H1 (cell line): Measurements from ENCODE around the gene CPXM1. TPM values are rescaled to one million over a fixed set of nuclear protein-coding genes. Genes with fewer than 3 reads are reported as not detected.

ENCODE experiments used
- KDM1A ChIP-seq: fragments of 200-600, 300-600 bp; sonication (generic); IDR thresholded peaks from 2 replicates; pipeline ENCODE4 v1.7.1; 2016; ENCODE audit warnings: mild to moderate bottlenecking, low read length, borderline replicate concordance
- NANOG ChIP-seq: IDR thresholded peaks from 2 replicates; pipeline ENCODE4 v1.6.1; 2011; ENCODE audit warnings: low read length, low read depth, mild to moderate bottlenecking, inconsistent platforms; ENCODE audit not compliant: insufficient read depth, poor library complexity, severe bottlenecking
- SP2 ChIP-seq: IDR thresholded peaks from 2 replicates; pipeline ENCODE4 v1.6.1; 2012; ENCODE audit warnings: mild to moderate bottlenecking, low read length, inconsistent platforms
- SUZ12 ChIP-seq: fragments of 200-600 bp; sonication (generic); IDR thresholded peaks from 2 replicates; pipeline ENCODE4 v1.6.1; 2012; ENCODE audit warnings: mild to moderate bottlenecking, inconsistent platforms, low read length, moderate library complexity, mixed read lengths
- polyA plus RNA-seq, 7 experiments: library from polyadenylated mRNA; depleted of rRNA in 3 of 7; stranded (reverse) in 5 of 7; unstranded in 2 of 7; fragments of >200 nt in 5 of 7; fragments of 200-250 nt in 2 of 7; gene quantifications; 1 replicate in 5 of 7; 2 replicates in 1 of 7; 4 replicates in 1 of 7; pipeline versions ENCODE4 v1.2.1 to v1.2.3, GENCODE V29; 2011 to 2013; ENCODE audit warnings: missing spikeins in 2 of 7, mixed read lengths in 2 of 7
- total RNA-seq: library from RNA; stranded (reverse); fragmentation: NEBNext Ultra II Directional; extraction: Animal tissue kit (Norgen Biotek cat#: 25700); gene quantifications from 2 replicates; pipeline ENCODE4 v1.2.1, GENCODE V29; 2021
- TF ChIP-seq, protein P1 (sequence below): IDR thresholded peaks from 2 replicates; pipeline ENCODE4 v1.6.1; 2012; ENCODE audit warnings: low read length, inconsistent platforms
- TF ChIP-seq, protein P2 (sequence below), 3 experiments: IDR thresholded peaks; 1 replicate in 2 of 3; 2 replicates in 1 of 3; pipeline versions ENCODE4 v1.5.1 to v1.6.1; 2011; ENCODE audit warnings: low read length in 3 of 3, mild to moderate bottlenecking in 3 of 3, inconsistent platforms in 2 of 3, low read depth in 1 of 3, moderate library complexity in 1 of 3; ENCODE audit not compliant: insufficient read depth in 1 of 3; ENCODE audit errors: control extremely low read depth in 1 of 3

CPXM1 gene
- total and polyA plus RNA-seq, 2 of the 8 experiments (the other 6 are each of a cell fraction or from before 2014, with no cell fraction given), result 31.3 to 81.9 TPM

DNA sequence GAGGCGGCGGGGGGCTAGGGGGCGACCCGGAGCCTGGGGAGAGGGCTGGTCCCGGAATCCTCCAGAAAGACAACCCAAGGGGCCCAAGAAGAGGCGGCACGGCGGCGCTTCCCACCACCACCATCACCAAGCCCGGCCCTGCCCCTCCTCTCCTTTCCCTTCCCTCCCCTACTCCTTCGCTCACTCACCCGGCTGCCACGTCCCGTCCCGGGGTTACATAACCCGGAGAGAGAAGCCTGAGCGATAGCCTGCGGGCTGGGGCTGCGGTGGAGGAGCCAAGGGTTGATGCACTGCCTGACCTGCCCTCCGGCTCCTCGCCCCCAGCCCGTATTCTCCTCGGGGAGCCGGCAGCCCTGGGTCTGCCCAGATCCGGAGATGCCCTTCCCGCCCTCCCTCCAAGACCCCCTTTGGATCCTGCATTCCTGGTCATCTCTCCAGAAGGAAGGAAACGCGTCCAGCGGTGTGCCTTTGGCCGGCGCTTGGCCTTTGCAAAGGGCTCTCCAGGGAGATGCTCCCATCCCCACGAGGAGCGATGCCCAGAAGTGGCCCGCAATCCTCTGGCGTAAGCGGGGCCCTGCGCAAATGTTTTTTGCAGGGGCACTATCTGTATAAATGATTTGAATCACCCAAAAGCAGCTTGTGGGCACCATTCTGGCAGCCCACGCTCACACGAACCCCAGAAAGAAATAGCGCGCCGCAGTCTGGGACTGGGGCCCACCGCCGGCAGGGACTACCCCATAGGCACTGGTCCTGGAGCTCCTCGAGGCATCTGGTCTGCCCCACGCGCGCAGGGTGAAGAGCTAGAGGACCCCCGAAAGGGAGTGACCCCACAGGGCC is 4.6 kb upstream of the CPXM1 start (continued):
- TF ChIP-seq NANOG, result no peak
- no peak for TF ChIP-seq SP2
- TF ChIP-seq, protein P1, sequence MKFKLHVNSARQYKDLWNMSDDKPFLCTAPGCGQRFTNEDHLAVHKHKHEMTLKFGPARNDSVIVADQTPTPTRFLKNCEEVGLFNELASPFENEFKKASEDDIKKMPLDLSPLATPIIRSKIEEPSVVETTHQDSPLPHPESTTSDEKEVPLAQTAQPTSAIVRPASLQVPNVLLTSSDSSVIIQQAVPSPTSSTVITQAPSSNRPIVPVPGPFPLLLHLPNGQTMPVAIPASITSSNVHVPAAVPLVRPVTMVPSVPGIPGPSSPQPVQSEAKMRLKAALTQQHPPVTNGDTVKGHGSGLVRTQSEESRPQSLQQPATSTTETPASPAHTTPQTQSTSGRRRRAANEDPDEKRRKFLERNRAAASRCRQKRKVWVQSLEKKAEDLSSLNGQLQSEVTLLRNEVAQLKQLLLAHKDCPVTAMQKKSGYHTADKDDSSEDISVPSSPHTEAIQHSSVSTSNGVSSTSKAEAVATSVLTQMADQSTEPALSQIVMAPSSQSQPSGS, result no peak
- TF ChIP-seq KDM1A, result no peak
- TF ChIP-seq, protein P2, sequence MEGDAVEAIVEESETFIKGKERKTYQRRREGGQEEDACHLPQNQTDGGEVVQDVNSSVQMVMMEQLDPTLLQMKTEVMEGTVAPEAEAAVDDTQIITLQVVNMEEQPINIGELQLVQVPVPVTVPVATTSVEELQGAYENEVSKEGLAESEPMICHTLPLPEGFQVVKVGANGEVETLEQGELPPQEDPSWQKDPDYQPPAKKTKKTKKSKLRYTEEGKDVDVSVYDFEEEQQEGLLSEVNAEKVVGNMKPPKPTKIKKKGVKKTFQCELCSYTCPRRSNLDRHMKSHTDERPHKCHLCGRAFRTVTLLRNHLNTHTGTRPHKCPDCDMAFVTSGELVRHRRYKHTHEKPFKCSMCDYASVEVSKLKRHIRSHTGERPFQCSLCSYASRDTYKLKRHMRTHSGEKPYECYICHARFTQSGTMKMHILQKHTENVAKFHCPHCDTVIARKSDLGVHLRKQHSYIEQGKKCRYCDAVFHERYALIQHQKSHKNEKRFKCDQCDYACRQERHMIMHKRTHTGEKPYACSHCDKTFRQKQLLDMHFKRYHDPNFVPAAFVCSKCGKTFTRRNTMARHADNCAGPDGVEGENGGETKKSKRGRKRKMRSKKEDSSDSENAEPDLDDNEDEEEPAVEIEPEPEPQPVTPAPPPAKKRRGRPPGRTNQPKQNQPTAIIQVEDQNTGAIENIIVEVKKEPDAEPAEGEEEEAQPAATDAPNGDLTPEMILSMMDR (IDR thresholded peaks at IDR 0.05; ENCODE audit: control extremely low read depth in 1 of 3, insufficient read depth in 1 of 3, low read depth in 1 of 3, low read length in 3 of 3), result no peak
- peak; percentile 84 for TF ChIP-seq SUZ12
- TF ChIP-seq, all 59 proteins: peak for 5
